ENCODE data around the gene SLC11A2. TPM values are rescaled to one million over a fixed set of nuclear protein-coding genes. Genes with fewer than 3 reads are reported as not detected.
"Not testable (repeated sequence)": the region's sequence is repeated elsewhere in the genome, so short reads cannot be mapped to it uniquely, and the experiment has no call there.

SLC11A2 gene
- total RNA-seq, 1 donor from 2014 or later: 56.5 TPM

GRCh38 chr12:51027342-51027835 is 1.2 kb upstream of the SLC11A2 start:
- no peak for DNase-seq (ENCODE audit: low read depth, low spot score)

- DNase-seq (ENCODE audit: low read depth, low spot score): no peak
Measured at GRCh38 chr12:51025338-51025835, 797 bp downstream of the SLC11A2 start.

DNA sequence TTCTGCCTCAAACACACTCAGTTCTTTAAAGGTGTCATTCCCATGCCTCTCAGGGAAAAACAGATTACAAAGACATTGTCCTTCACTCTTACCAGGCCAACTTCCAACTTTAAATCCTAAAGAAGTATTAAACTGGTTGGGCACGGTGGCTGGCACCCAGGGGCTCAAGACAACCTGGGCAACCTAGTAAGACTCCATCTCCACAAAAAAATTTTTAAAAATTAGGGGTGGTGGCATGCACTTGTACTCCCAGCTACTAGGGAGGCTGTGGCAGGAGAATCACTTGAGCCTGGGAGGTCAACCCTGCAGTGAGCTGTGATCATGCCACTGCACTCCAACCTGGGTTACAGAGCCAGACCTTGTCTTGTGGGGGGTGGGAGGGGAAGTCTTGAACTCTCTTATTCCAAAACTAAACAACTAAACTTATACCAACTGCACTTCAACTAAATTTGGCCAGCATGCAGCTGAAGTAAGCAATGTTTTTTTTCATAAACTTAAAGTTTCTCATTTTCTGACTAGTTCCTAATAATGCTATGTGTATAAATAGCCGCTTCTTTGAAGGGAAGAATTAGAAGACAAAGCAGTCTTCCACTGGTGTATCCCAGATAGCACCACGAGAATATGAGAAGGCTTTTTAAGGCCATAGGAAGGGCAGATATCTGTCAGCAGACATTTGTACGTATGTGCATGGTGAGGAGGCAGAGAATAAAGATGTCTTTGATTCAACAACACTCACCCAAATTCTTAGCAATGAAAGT is 2.4 kb downstream of the SLC11A2 start:
- DNase-seq (ENCODE audit: low read depth, low spot score): no peak

DNA sequence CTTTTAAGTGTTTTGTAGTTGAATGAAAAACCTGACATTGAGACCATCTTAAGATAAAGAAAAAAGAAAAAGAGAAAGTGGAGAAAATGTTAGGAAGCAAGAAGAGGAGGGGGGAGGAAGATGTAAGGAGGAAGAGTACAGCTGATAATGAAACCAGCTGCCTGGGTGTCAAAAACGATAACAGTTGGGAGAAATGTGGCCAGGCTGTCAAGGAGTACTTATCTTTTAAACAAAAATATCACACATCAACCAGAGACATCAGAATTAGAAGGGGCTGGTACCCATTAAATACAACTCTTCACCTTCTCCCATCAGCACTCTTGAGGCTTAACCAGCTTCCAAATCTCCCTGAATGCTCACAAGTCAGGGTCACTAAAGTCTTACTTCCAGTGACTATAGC is 4.5 kb downstream of the SLC11A2 start:
- DNase-seq (ENCODE audit: low read depth, low spot score): no peak

GRCh38 chr12:51020448-51021182 is 5.6 kb downstream of the SLC11A2 start:
- DNase-seq (ENCODE audit: low read depth, low spot score): no peak

DNA sequence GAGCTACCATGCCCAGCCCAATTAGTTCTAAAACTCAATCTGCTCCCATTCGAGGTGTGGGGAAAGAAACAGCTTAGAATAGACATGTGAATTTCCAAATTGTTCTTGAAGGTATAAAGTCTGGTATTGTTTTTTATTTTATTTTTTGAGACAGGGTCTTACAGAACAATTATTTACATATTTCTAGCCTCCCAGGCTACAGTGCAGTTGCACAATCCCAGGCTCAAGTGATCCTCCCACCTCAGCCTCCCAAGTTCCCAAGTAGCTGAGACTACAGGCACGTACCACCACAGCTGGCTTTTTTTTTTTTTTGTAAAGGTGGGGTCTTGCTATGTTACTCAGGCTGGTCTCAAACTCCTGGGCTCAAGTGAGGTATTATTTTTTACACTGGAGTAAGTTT is 6.3 kb downstream of the SLC11A2 start:
- DNase-seq (ENCODE audit: low read depth, low spot score): no peak

DNA sequence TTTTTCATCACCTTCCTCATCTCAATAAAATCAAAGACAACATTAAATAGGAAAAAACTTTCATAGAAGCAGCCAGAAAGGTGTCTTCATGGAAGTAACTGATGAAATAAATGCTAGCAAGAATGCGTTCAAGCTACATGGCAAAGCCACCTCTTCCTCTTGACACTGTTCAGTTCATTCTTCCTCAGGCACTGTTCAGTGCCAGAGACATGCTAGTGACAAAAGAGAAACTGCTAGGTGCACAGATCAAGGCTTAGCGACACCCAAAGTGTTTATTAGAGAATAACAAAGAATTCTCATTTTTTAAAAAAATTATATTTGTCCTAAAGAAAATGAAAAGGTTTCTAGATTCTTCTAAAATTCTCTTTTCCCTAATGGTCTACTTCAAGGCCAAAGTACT is 7.2 kb downstream of the SLC11A2 start:
- no peak for DNase-seq (ENCODE audit: low read depth, low spot score)

DNA sequence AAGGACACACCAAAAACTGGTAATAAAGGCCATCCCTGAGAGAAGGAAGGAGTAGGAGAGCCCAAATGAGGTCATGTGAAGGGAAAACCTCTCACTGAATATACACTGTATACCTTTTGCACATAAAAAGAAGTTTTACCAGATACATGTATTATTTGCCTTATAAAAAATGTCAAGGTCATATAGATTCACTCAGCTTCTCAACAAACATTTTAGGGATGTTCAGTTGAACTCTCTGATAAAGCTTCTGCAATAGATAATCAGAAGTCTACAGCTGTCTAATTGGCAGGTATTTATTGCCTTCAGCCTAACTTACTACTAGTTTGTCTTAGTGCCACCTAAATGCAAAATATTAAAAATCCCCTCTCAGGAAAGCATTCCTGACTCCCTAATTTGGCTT is 8.7 kb downstream of the SLC11A2 start:
- no peak for DNase-seq (ENCODE audit: low read depth, low spot score)

DNA sequence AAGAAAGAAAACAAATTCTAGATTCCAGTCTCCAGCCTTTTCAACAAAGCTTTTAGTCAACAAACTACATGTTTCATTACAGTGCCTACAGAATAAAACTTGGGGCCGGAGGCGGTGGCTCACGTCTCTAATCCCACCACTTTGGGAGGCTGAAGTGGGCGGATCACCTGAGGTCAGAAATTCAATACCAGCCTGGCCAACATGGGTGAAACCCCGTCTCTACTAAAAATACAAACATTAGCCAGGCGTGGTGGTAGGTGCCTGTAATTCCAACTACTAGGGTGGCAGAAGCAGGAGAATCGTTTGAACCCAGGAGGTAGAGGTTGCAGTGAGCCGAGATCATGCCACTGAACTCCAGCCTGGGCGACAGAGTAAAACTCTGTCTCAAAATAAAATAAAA is 11.7 kb downstream of the SLC11A2 start:
- not testable (repeated sequence) for DNase-seq (ENCODE audit: low read depth, low spot score)

DNA sequence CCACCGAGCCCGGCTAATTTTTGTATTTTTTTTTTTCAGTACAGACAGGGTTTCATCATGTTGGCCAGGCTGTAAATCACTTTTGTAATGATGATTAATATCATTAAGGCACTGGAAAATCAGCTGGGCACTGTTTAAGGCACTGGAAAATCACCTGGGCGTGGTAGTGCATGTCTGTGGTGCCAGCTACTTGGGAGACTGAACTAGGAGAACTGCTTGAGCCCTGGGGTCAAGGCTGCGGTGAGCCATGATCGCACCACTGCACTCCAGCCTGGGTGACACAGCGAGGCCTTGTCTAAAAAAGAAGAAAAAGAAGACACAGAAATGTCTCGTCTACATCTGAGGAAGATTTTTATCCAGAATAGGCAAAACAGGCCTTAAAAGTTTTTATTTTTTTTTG is 12.7 kb downstream of the SLC11A2 start:
- no peak for DNase-seq (ENCODE audit: low read depth, low spot score)

DNA sequence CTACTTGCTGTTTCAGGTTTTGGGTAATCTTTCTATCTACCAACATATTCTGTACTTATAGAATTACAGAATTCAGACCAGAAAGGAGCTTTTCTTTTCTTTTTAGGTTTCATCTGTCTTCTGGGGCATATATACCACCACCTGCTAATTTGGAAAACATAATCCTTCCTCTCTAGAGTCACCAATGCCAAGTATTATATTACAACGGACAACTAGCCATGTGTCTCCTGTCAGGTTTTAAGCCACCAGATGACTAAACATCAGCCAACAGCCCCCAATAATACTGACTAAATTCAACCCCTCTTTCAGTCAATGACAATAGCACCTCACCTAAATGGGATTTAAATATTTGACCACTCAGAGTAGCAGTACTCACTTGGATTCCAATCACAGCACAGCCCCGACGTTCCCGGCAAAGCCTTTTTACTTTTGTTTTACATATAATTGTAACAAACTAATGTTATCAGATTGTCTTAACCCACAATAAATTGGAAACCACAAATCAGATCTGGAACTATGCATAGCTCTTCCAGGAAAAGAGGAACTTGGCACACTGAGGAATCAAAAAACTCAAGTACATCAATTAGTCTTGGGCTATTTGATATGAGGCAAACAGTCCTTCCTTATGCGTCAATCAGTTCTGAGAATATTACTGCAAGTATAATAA is 13.5 kb downstream of the SLC11A2 start:
- no peak for DNase-seq (ENCODE audit: low read depth, low spot score)

GRCh38 chr12:51011955-51012354 is 14.2 kb downstream of the SLC11A2 start:
- DNase-seq (ENCODE audit: low read depth, low spot score): no peak

- no peak for DNase-seq (ENCODE audit: low read depth, low spot score)
Measured at GRCh38 chr12:51009056-51009440, 17.1 kb downstream of the SLC11A2 start.

DNA sequence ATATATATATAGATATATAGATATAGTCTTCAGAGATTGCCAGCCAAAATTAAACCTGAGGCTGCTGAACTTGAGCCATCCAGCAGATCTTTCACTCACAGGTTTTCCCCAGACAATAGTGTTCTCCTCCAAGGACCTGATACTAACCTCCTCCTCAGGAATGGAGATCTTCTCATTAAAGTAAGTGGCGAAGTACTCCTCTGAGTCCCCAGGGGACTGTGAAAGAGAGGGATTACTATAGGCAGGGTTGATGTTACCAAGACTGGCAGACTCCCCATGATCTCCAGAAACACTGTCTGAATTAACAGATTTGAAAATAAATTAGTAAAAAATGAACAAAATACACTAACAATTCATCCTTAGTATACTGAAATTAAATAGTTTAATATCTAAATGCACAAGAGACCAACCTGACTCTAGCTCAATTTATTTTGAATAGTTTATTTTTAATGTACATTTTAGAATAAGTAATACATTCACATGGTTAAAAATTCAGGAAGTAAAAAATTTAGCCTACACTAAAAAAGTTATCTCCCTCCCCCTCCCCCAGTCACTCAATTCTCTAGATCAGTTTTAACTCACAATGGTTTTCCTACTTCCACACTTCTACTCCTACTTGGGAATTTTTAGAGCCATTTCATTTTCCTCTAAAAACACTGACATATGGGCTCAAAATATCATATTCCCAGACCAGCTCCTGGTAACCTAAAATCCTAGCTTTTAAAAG is 17.7 kb downstream of the SLC11A2 start:
- no peak for DNase-seq (ENCODE audit: low read depth, low spot score)

GRCh38 chr12:51005671-51006070 is 20.5 kb downstream of the SLC11A2 start:
- DNase-seq (ENCODE audit: low read depth, low spot score): no peak

GRCh38 chr12:51005030-51005429 is 21.2 kb downstream of the SLC11A2 start:
- DNase-seq (ENCODE audit: low read depth, low spot score): no peak

DNA sequence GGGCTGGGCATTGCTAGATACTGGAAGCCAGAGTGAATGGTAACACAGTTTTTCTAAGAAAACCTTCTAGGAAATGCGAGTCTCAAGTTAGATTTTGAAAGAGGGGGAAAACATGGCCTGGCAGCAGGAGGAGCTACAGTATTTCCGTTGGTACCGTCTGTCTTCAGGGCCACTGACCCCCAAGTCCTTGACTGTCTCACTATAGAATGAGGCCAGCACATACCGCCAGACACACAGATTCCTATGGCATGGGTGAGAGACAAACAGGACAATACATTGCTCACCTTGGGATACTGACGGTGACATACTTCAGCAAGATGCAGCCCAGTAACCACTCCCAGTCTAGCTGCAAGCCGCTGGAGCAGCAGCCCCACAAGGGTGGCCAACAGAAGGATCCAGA is 21.7 kb downstream of the SLC11A2 start:
- DNase-seq (ENCODE audit: low read depth, low spot score): no peak

GRCh38 chr12:51001799-51002198 is 24.4 kb downstream of the SLC11A2 start:
- no peak for DNase-seq (ENCODE audit: low read depth, low spot score)

DNA sequence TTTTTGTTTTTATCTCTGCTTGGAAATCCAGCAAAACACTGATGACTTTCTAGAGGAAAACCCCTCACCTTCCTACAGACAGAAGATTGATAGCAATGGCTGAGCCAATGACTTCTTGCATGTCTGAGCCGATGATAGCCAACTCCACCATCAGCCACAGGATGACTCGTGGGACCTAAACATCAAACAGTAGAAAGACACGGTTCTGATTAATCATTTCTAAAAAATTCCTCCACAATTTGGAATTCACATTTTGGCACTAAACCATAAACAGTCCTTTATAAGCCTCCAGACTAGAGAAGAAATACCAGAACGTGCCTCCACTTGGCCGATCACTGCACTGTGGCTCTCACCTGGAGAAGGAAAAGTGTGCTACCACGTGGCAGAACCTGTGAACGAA is 25.9 kb downstream of the SLC11A2 start:
- no peak for DNase-seq (ENCODE audit: low read depth, low spot score)

GRCh38 chr12:50999093-50999492 is 27.1 kb downstream of the SLC11A2 start:
- DNase-seq (ENCODE audit: low read depth, low spot score): no peak

GRCh38 chr12:50992819-50993218 is 33.4 kb downstream of the SLC11A2 start:
- no peak for DNase-seq (ENCODE audit: low read depth, low spot score)

All from pulmonary artery endothelial cell (primary cell).